Retinal pigment epithelial cell (primary cell): ENCODE data around the gene BDKRB2.

ENCODE experiments used
- DNase-seq: peaks from one replicate; pipeline ENCODE4 v3.0.0-alpha.2; 2010; ENCODE audit warnings: low read depth
- H3K4me3 ChIP-seq: 2 replicates; pipeline ENCODE4 v1.5.1; 2011; ENCODE audit warnings: mild to moderate bottlenecking, low read length, control low read depth, moderate library complexity
- TF ChIP-seq, protein P1 (sequence below): conservative IDR thresholded peaks from 2 replicates; pipeline ENCODE4 v1.5.1; 2011; ENCODE audit warnings: low read depth, low read length, control low read depth, inconsistent platforms

The BDKRB2 gene

DNA sequence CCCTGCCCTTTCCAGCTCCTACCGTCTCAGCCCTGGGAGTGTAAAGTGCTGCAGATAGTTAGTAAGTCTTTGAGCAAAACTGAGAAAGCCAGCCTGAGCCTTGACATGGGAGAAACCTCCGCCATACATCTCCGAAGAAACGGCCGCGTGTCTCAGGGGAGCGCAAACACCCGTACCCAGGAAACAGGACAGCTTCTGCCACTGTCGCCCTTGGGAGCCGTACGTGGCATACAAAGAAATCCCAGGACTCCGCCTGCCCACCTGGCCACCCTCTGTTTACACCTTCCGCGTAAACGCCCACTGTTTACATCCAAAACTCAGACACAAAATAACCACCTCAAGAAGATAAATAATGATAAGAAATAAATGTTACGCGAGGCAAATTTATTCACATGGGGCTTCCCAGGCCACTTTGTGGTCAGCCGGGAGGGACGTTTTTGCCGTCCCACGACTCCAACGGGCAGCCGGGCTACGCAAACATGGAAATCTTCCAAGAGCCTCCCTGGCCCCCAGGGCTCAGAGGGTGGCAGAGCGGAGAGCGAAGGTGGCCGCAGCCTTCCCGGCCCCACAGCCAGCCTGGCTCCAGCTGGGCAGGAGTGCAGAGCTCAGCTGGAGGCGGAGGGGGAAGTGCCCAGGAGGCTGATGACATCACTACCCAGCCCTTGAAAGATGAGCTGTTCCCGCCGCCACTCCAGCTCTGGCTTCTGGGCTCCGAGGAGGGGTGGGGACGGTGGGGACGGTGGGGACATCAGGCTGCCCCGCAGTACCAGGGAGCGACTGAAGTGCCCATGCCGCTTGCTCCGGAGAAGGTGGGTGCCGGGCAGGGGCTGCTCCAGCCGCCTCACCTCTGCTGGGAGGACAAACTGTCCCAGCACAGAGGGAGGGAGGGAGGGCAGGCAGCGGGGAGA is at the start of gene BDKRB2:
TSS of gene BDKRB2 (plus strand) at position 689 of the 908 bp plus-strand sequence. CDS start 32,269 bp downstream, outside the sequence.
- H3K4me3 ChIP-seq, result peak within 1 kb of the TSS; percentile 42
- TF ChIP-seq, protein P1, sequence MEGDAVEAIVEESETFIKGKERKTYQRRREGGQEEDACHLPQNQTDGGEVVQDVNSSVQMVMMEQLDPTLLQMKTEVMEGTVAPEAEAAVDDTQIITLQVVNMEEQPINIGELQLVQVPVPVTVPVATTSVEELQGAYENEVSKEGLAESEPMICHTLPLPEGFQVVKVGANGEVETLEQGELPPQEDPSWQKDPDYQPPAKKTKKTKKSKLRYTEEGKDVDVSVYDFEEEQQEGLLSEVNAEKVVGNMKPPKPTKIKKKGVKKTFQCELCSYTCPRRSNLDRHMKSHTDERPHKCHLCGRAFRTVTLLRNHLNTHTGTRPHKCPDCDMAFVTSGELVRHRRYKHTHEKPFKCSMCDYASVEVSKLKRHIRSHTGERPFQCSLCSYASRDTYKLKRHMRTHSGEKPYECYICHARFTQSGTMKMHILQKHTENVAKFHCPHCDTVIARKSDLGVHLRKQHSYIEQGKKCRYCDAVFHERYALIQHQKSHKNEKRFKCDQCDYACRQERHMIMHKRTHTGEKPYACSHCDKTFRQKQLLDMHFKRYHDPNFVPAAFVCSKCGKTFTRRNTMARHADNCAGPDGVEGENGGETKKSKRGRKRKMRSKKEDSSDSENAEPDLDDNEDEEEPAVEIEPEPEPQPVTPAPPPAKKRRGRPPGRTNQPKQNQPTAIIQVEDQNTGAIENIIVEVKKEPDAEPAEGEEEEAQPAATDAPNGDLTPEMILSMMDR, result no peak
- peak; percentile 18 for DNase-seq

DNA sequence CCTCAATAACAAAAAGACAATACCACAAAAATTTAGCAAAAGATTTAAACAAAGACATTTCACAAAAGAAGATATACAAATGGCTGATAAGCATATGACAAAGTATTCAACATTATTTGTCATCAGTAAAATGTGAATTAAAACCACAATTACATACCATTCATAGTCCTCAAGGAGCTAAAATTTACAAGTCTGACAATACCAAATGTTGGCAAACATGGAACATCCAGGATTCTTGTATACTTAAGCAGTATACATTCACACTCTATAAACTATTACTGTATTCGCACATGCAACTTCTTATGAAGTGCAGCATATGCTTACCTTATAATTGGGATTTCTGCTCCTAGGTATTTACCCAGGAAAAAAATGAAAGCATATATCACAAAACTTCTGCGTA is 49.7 kb upstream of the BDKRB2 start:
- DNase-seq, result no peak
- TF ChIP-seq, protein P1, result no peak

DNA sequence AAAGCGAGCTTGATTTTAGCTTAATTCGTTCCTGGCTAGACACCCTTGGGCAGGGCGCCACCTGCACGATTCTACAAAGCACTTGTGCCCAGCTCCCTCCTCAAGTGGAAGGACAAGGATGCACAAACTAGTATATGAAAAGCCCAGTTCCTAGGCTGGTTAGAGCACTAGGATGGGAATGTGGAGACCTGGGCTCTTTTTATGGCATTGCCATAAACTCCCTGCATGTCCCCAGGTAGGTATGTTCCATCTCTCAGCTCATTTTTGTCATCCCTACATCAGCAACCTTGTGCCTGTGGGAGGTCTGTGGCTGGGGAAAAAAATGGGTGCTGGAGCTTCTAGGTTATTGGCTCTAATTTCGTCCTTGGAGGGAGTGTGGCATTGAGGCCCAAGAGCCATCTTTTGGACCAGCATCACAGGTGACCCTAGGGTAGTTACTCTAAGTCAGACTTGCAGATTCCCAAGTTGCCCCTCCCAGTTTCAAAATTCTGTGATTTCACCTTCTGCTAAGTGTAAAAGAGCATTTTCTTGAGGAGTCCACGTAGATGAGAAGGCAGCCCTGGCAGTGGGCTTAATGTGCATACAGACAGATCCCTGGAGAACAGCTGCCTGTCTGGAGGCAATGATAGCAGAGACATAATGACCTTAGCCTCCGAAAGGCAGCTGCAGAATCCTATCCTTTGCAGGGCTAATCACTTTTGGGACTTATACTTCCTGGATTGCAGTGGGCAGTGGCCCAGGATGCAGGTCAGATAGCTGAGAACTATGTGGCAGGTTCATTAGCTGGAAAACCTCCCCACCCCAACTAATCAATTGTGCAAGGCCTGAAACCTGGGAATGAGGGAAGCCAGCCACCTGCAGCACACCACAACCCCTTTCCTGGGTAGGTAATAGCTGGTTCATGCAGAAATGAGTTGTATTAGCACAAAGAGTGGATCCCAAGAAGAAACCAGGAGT is 47.6 kb upstream of the BDKRB2 start:
- DNase-seq, result no peak
- H3K4me3 ChIP-seq, result no peak overlapping the region
- TF ChIP-seq, protein P1, result no peak

More for the DNA sequence above, 49.7 kb upstream of the BDKRB2 start:
- H3K4me3 ChIP-seq, result no peak overlapping the region

DNA sequence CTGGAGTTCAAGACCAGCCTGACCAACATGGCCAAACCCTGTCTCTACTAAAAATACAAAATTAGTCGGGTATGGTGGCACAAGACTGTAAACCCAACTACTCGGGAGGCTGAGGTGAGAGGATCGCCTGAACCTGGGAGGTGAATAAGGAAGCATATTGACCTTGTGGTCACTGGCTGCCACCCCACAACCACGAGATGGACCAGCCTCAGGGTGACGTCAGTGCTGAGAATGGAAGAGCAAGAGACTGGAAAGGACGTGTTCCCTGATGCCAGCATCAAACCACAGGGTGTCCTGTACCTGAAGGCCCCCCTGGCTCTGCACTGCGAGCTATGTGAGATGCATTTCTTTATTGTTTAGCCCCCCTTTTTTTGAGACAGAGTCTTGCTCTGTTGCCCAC is 45.9 kb upstream of the BDKRB2 start:
- no peak overlapping the region for H3K4me3 ChIP-seq
- no peak for DNase-seq
- TF ChIP-seq, protein P1, result no peak

DNA sequence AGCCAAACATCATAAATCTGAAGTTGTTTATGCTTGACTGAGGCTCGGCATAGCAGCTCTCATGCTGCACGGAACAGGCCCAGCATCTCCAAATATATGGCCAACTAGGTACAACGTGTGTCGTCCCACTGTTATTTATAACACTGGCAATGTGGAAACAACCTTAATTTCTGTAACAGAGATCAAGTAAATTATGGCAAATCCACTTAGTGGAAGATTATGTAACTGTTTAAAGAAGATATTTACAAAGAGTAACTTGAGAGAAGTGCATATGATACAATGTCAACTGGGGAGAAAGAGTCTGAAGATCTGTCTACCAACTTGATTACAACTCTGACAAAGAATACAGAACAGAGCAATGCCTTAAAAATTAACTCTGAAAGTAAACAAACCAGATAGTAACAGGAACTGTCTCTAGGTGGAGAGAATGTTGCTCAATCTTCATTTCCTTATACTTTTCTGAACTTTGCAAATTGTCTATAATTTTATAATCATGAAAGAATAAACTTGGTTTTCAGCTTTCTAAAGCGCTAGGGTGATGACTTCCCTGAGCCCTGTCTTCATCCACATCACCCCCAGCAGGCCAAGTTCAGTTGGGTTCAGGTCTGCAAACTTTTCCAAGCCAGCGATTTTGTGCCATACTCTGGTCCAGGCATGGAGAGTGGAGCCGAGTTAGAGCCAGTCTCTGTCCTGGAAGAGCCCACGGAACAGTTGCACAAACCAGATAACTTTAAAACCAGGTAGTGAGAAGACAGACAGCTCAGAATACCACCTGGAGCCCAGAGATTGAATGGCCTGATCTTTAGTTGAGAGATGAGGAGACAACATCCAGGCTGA is 44.3 kb upstream of the BDKRB2 start:
- no peak for DNase-seq
- no peak overlapping the region for H3K4me3 ChIP-seq
- TF ChIP-seq, protein P1, result no peak

DNA sequence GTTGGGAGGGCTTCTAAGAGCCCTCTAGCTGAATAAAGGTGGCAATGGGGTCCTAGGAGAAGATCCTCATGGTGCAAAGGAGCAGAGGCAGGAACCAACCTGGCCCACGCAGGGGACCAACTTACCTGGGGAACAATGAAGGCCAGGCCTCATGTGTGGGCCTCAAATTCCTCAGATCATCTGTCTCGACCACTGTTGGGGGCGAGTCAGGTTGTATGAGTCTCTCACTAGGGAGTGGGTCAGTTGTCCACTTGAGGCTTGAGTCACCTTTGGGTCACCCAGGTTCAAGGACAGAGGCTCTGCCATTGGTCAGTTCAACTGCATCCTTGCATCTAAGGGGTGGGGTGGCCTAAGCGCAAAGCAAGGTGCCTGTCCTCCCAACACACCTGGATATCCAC is 43.7 kb upstream of the BDKRB2 start:
- DNase-seq, result no peak
- TF ChIP-seq, protein P1, result no peak
- H3K4me3 ChIP-seq, result no peak overlapping the region
